Esophagus muscularis mucosa (tissue), 4 donors: Measurements from ENCODE around the gene ECE1. TPM values are rescaled to one million over a fixed set of nuclear protein-coding genes. Genes with fewer than 3 reads are reported as not detected.

Source experiments
- DNase-seq: peaks from one replicate; pipeline ENCODE4 v3.0.0-alpha.2; 2017; ENCODE audit errors: extremely low spot score
- H3K27ac ChIP-seq, 4 donors: fragments of 200-600 bp; sonication (generic); replicated peaks in 1 of 4; 1 replicate in 3 of 4; 2 replicates in 1 of 4; pipeline ENCODE4 v1.5.1; 2016 to 2019; ENCODE audit warnings: mild to moderate bottlenecking in 1 of 4
- H3K27me3 ChIP-seq, 4 donors: fragments of 200-600 bp; sonication (generic); one replicate each; pipeline versions ENCODE4 v1.5.1 to v1.6.0; 2016 to 2019
- H3K36me3 ChIP-seq, 4 donors: fragments of 200-600 bp; sonication (generic); one replicate each; pipeline ENCODE4 v1.5.1; 2016 to 2019
- H3K4me1 ChIP-seq, 4 donors: fragments of 200-600 bp; sonication (generic); one replicate each; pipeline ENCODE4 v1.5.1; 2016 to 2019
- H3K4me3 ChIP-seq, 4 donors: fragments of 200-600 bp; sonication (generic); 1 replicate in 2 of 4; 2 replicates in 2 of 4; pipeline ENCODE4 v1.5.1; 2016 to 2019; ENCODE audit warnings: mild to moderate bottlenecking in 4 of 4, moderate library complexity in 1 of 4
- H3K9me3 ChIP-seq, 4 donors: fragments of 200-600 bp; sonication (generic); 1 replicate in 3 of 4; 2 replicates in 1 of 4; pipeline ENCODE4 v1.5.1; 2016 to 2019
- CTCF ChIP-seq, 3 experiments: fragments of 200-600 bp in 2 of 3; fragments of 450-650 bp in 1 of 3; sonication (generic) in 2 of 3; IDR thresholded peaks; one replicate each; pipeline ENCODE4 v1.5.1; 2017 to 2019; ENCODE audit warnings: antibody characterized with exemption in 3 of 3, mild to moderate bottlenecking in 2 of 3, moderate library complexity in 1 of 3
- EP300 ChIP-seq: sonication (generic); formaldehyde crosslinking; IDR thresholded peaks from one replicate; pipeline ENCODE4 v1.6.1; 2017; ENCODE audit warnings: antibody characterized with exemption
- POLR2A ChIP-seq: fragments of 450-650 bp; IDR thresholded peaks from one replicate; pipeline ENCODE4 v1.6.1; 2017; ENCODE audit warnings: antibody characterized with exemption, moderate library complexity, mild to moderate bottlenecking, low read depth
- POLR2AphosphoS5 ChIP-seq, 2 donors: sonication (generic); formaldehyde crosslinking; IDR thresholded peaks; one replicate each; pipeline ENCODE4 v1.6.1; 2017; ENCODE audit warnings: antibody characterized with exemption in 2 of 2
- WGBS: methylation state at CpG from one replicate; pipeline ENCODE4 v1.1.5; 2018; 5-methylcytosine and 5-hydroxymethylcytosine counted together
- intact Hi-C: fragments of 100-400 bp; cut with DNase I; formaldehyde crosslinking; loops from one replicate; pipeline ENCODE4 v1.15.1; 2023
- total RNA-seq, 4 donors: library from RNA; depleted of rRNA; stranded (reverse); fragments of >200 nt; gene quantifications; one replicate each; pipeline versions ENCODE4 v1.1.0 to v1.2.1, GENCODE V29; 2016

The ECE1 gene
- total RNA-seq, 4 donors from 2014 or later: 53.6 to 101 (median 80.7) TPM

DNA sequence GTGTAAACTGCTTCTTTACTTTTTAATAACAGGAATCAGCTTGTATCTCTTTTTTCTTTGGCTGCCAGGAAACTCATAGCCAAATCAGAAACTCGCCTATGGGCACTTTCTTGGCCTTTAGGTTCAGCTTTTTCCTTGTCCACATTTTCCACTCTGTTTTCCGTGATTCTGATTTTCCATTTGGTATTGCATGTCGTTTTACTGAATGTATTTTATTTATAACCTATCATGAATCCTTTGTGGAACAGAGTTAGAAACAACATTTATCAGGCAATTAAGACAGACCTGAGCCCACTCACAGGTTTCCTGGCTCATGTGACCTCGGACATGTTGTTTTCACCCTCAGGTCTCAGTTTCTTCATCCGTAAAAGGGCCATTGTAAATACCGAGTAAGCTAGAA, 5.3 kb upstream of the ECE1 start:
- Histone ChIP-seq H3K27ac (peak overlapping the region in 2 of 4 donors; percentile 17 to 20), H3K36me3 (peaks cover 0 to 8% (median 0%) of the 10 kb centered on the region in 4 donors), H3K27me3 (no peaks in the 10 kb centered on the region), H3K4me3 (no peak overlapping the region), H3K4me1 (peaks cover 52 to 79% (median 71%) of the 10 kb centered on the region in 4 donors), H3K9me3 (no peaks in the 10 kb centered on the region)
- intact Hi-C loops: no loop called here
- 85% methylated on average over 6 of the region's 6 CpGs for WGBS
- no peak for TF ChIP-seq EP300
- no peak for TF ChIP-seq CTCF (IDR thresholded peaks at IDR 0.05)
- no peak for TF ChIP-seq POLR2A
- TF ChIP-seq POLR2AphosphoS5 (IDR thresholded peaks at IDR 0.05): no peak
- DNase-seq: no peak

DNA sequence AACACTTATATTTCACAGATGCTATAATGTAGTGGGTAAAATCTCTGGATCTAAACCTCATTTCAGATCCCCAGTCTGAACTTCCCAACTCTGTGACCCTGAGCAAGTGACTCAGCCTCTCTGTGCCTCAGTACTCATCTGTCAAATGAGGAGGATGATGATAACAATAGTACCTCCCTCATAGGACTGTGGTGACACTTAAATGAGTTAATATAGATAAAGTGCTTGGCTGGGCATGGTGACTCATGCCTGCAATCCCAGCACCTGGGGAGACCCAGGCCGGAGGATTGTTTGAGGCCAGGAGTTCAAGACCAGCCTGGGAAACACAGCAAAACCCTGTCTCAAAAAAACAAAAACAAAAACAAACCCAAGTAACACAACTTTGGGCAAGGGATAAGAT, 4.7 kb upstream of the ECE1 start:
- intact Hi-C loops: no loop called here
- no peaks in the 10 kb centered on the region for H3K9me3 ChIP-seq
- peaks cover 48 to 78% (median 70%) of the 10 kb centered on the region in 4 donors for H3K4me1 ChIP-seq
- H3K27ac ChIP-seq: peak overlapping the region in 2 of 4 donors; percentile 16 to 50
- WGBS: 82% methylated on average over 1 of the region's 1 CpG
- no peaks in the 10 kb centered on the region for H3K27me3 ChIP-seq
- H3K36me3 ChIP-seq: peaks cover 0 to 8% (median 0%) of the 10 kb centered on the region in 4 donors
- TF ChIP-seq EP300 (no peak), CTCF (IDR thresholded peaks at IDR 0.05) (no peak), POLR2AphosphoS5 (IDR thresholded peaks at IDR 0.05) (no peak), POLR2A (no peak)
- DNase-seq: no peak
- H3K4me3 ChIP-seq: no peak overlapping the region

- intact Hi-C loops: loop anchor here (5.0 kb wide), 1 partner anchor 38 kb away; no protein-coding TSS in a partner anchor
- WGBS: 73% methylated on average over 11 of the region's 13 CpGs
- DNase-seq: no peak
Measured at GRCh38 chr1:21294266-21294989, 4.2 kb upstream of the ECE1 start.

GRCh38 chr1:21293537-21294265, 3.4 kb upstream of the ECE1 start:
- Histone ChIP-seq H3K36me3 (peaks cover 0 to 7% (median 0%) of the 10 kb centered on the region in 4 donors), H3K27ac (peak overlapping the region; percentile 29 to 50 (median 45)), H3K4me3 (peak overlapping the region in 1 of 4 donors; percentile 18), H3K27me3 (no peaks in the 10 kb centered on the region), H3K9me3 (no peaks in the 10 kb centered on the region), H3K4me1 (peaks cover 42 to 78% (median 71%) of the 10 kb centered on the region in 4 donors)
- no peak for TF ChIP-seq CTCF (IDR thresholded peaks at IDR 0.05)
- no peak for TF ChIP-seq POLR2A
- TF ChIP-seq POLR2AphosphoS5 (IDR thresholded peaks at IDR 0.05): no peak
- no peak for TF ChIP-seq EP300
- WGBS: 94% methylated on average over 12 of the region's 17 CpGs
- DNase-seq: no peak
- intact Hi-C loops: loop anchor here (5.0 kb wide), 1 partner anchor 39 kb away; no protein-coding TSS in a partner anchor

More at GRCh38 chr1:21294266-21294989, 4.2 kb upstream of the ECE1 start:
- Histone ChIP-seq H3K27me3 (no peaks in the 10 kb centered on the region), H3K36me3 (peaks cover 0 to 8% (median 0%) of the 10 kb centered on the region in 4 donors), H3K27ac (peak overlapping the region in 3 of 4 donors; percentile 16 to 50 (median 43)), H3K4me3 (peak overlapping the region in 1 of 4 donors; percentile 3), H3K9me3 (no peaks in the 10 kb centered on the region), H3K4me1 (peaks cover 44 to 78% (median 70%) of the 10 kb centered on the region in 4 donors)
- TF ChIP-seq POLR2A: no peak
